GM19468 (cell line): ENCODE results near the gene ZFHX2.
"Not testable (repeated sequence)": the region's sequence is repeated elsewhere in the genome, so short reads cannot be mapped to it uniquely, and the experiment has no call there.

Source experiments
- ATAC-seq: cut with Tn5 transposase; IDR thresholded peaks from one replicate; pipeline ENCODE4 v1.9.1; 2021; ENCODE audit warnings: mild to moderate bottlenecking, moderate library complexity, moderate number of reproducible peaks; ENCODE audit not compliant: unreplicated experiment; ENCODE audit errors: extremely low read depth

Gene ZFHX2

GRCh38 chr14:23551266-23552028, at the start of gene ZFHX2:
TSS of gene ZFHX2 (minus strand) at chr14:23551765. CDS start at chr14:23535325, 16,440 bp downstream.
- no peak for ATAC-seq

GRCh38 chr14:23600806-23601205, 49.2 kb upstream of the ZFHX2 start:
- no peak for ATAC-seq

GRCh38 chr14:23600322-23600707, 48.8 kb upstream of the ZFHX2 start:
- ATAC-seq = no peak

- not testable (repeated sequence) for ATAC-seq
Observed at GRCh38 chr14:23594191-23594590, 42.6 kb upstream of the ZFHX2 start.

- no peak for ATAC-seq
Observed at GRCh38 chr14:23590198-23590597, 38.6 kb upstream of the ZFHX2 start.

- ATAC-seq = no peak
Observed at GRCh38 chr14:23589606-23590005, 38.0 kb upstream of the ZFHX2 start.

- no peak for ATAC-seq
Observed at GRCh38 chr14:23588884-23589598, 37.5 kb upstream of the ZFHX2 start.

GRCh38 chr14:23584527-23585203, 33.1 kb upstream of the ZFHX2 start:
- not testable (repeated sequence) for ATAC-seq

- ATAC-seq = not testable (repeated sequence)
Observed at GRCh38 chr14:23583761-23584526, 32.4 kb upstream of the ZFHX2 start.

GRCh38 chr14:23582906-23583760, 31.6 kb upstream of the ZFHX2 start:
- ATAC-seq = no peak

- no peak for ATAC-seq
Observed at GRCh38 chr14:23580948-23581281, 29.4 kb upstream of the ZFHX2 start.

GRCh38 chr14:23580152-23580926, 28.8 kb upstream of the ZFHX2 start:
- ATAC-seq = no peak

- ATAC-seq = no peak
Observed at GRCh38 chr14:23579739-23580138, 28.2 kb upstream of the ZFHX2 start.

- no peak for ATAC-seq
Observed at GRCh38 chr14:23579311-23579630, 27.7 kb upstream of the ZFHX2 start.

- no peak for ATAC-seq
Observed at GRCh38 chr14:23578560-23579310, 27.2 kb upstream of the ZFHX2 start, which contains the start of gene JPH4. TSS of gene JPH4 (minus strand) at chr14:23578790. CDS start at chr14:23577453, 1,337 bp downstream.

GRCh38 chr14:23577710-23578392, 26.3 kb upstream of the ZFHX2 start:
- ATAC-seq = no peak

- ATAC-seq = no peak
Observed at GRCh38 chr14:23577004-23577681, 25.6 kb upstream of the ZFHX2 start.
